ENCODE data around the gene MYO15A.
A peak's percentile ranks its signal among the peaks of the same experiment; 100 is the strongest.

Gene MYO15A

DNA sequence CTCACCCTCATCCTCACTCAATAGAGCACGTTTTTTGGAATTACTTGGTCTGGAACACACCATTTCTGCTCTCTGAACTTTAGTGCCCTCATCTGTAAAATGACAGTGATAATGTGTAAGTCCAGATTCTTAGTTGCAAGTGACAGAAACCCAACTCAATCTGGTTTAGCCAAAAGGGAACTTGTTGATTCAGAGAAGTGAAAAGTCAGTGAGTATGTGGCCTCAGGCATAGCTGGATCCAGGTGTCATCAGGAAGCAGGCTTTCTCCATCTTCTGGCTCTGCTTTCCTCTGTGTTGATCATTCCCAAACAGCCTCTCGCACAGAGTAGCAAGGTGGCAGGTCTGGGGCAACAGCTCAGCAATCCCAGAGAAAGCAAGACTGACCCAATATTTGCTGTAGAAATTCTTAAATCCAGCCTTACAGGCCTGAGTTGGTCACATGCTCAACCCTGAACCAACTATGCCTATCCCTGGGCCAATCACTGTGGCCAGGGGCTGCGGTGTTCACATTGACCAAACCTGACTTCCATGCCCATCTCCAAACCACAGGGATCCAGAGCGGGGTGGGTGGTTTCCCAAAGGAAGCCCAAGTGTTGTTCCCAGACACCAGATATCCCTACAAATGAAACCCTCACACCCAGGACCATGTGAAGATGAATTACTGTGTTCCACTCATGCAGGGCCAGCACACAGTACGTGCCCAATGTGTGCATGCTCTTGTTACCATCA is 51.7 kb downstream of the MYO15A start:
- DNase-seq = no peak

- DNase-seq = no peak
These were observed 52.9 kb downstream of the MYO15A start for GRCh38 chr17:18161207-18162145.

DNA sequence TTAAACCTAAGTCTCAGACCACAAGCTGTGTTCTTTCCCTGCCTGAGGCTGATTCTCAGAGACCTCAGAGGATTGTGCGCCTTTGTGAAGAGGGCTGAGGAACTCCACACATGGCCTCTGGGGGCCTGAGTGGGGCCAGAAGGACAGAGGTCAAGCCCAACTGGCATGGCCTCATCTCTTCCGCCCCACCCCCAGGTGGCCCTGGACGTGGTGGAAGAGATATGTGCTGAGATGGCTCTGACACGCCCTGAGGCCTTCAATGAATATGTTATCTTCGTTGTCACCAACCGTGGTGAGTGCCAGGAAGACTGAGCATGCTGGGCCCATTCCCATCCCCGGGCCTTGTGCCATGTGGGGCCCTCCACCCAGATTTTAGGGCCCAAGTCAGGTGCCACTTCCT is 55.0 kb downstream of the MYO15A start:
- no peak for DNase-seq

DNA sequence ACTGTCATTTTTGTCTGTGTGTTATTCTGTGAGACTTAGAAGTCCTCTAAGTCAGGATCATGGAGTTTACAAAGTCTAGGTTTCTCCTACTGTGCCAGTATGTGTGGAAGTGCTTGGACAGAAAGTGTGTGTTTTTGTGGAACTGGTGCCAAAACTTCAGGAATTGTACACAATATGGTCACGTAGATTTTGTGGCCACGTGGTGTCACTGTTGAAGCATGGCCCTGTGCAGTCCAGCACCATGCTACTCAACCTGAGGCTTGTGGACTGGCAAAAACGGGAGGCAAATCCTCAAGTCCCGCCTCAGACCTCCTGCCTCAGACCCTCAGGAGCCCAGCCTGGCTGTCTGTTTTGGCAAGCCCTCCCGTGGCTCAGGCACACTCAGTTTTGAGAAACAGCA is 58.3 kb downstream of the MYO15A start:
- DNase-seq = no peak

DNA sequence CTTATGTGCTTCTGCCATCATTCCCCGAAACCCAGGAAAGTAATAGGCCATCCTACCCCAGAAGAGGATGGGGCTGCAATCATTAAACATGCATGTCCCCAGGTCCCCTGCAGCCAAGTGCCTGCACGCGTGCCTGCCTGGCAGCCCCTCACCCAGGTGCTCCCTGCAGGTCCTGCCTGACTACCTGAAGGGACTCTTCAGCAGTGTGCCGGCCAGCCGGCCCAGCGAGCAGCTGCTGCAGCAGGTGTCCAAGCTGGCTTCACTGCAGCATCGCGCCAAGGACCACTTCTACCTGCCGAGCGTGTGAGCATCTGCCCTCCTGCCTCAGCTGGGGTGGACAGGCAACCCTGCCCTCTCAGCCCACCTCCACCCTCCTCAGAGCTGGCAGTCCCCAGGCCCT is 58.9 kb downstream of the MYO15A start:
- DNase-seq = no peak

GRCh38 chr17:18172531-18173278 is 64.1 kb downstream of the MYO15A start:
- DNase-seq = no peak

- DNase-seq = no peak
These were observed 65.2 kb downstream of the MYO15A start for GRCh38 chr17:18173740-18174139.

GRCh38 chr17:18176176-18176575 is 67.6 kb downstream of the MYO15A start:
- DNase-seq = no peak

DNA sequence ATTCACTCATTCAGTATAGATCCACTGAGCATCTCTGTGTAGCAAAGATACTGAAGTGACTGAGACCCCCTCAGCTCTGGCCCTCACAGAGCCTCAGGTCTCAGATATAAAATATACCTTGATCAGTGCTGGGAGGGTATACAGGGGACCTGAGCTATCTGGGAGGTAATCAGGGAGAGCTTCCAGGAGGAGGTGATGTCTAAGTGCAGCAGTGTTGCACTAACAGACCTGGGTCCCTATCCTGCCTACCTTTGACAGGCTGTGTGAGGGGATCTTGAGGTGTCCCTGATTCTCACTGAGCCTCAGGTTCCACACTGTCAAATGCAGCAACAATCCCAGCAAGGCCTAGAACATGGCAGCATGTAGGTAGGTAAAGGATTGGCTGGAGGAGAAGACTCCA is 68.6 kb downstream of the MYO15A start:
- DNase-seq = no peak

DNA sequence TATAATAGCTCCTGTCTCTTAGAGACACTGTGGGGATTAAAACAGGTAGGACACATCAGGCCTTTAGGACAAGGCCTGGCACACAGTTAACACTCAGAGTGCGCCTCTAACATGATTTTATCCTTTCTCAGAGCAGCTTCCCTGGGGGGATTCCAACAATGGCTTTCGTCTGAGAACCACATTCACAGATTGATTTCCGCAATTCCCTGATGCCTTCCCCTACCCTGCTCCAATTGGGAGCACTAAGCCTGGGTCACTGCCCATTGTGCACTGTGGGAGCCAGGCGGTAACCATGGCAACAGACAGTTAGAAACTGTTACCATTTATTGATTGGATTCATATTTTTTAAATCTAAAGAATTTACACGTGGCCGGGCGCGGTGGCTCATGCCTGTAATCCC is 69.2 kb downstream of the MYO15A start:
- no peak for DNase-seq

DNA sequence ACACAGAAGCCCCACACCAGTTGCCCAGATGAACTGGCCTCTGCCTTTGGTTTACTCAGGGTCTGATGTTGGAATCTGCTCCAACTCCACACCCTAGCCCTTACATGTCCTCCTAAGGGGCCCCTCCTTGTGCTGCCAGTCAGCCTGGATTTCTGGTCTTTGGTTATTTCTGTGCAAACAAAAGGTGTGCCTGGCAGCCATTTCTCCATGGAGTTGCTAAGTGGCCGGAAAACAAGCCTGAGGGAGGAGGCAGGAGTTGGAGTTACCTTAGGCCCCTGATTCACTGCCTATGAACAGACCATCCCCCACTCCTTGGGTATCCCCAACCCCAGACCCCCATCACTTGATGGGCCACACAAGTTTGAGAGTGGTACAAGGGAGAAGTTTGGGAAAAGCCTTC is 70.6 kb downstream of the MYO15A start:
- DNase-seq = no peak

DNA sequence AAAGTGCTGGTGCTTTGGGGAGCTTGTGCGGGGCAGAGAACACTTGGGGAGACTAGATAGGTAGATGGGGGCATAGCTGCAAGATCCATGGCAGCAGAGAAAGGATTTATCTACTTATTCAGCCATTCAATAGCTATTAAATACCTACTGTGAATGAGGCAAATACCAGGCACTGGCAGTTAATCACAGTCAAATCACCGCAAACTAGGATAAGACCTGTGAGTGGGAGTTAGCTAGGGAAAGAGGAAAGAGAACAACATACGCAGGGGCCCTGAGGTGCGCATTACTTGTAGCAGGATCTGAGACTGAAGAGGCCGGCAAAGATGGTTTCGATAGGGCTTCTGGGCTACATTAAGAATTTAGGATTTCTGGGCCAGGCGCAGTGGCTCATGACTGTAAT is 71.2 kb downstream of the MYO15A start:
- DNase-seq = no peak

GRCh38 chr17:18181358-18181757 is 72.8 kb downstream of the MYO15A start:
- DNase-seq = peak; percentile 33

GRCh38 chr17:18182110-18182977 is 73.8 kb downstream of the MYO15A start:
- no peak for DNase-seq

- DNase-seq = peak; percentile 91
These were observed 74.4 kb downstream of the MYO15A start for GRCh38 chr17:18182978-18183333.

DNA sequence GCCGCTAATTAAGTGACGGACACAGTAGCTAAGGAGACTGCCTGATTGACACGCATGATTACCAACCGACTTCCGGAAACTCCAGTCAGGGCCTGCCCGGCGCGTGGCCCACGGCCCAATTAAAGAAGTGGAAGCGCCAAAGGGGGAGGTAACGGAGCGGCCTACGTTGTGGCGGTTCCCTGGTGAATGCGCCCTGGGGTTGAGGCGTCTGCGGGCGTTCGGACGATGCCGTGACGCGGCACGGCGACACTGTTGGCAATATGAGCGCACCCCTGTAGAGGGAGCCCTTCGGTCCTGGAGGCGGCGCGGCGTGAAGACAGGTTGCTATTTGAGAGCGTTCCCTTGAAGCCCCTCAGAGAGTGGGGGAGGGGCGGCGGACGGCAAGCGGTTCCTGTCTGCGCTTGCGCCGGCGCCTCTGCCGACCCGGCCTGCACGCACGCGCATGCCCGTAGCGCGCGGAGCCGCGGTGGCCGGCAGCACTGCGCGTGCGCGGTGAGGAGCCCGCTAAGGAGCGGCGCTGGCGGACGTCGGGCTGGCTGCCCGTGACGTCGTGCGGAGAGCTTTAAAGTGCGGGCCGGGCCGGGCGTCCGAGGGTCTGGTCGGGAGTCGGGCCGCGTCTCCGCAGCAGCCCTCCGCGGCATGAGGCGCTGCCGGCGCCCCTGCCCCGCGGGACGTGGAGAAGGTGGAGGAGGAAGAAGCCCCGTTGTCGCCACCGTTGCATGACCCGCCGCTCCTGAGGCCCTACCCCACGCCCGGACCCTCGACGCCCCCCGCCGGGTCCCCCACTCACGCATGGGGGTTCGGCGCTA is 75.0 kb downstream of the MYO15A start, which contains the start of gene ALKBH5:
Gene ALKBH5 (plus strand): TSS at position 495 of the 809 bp plus-strand sequence. CDS start 416 bp downstream, outside the sequence.
- DNase-seq = peak; percentile 100

DNA sequence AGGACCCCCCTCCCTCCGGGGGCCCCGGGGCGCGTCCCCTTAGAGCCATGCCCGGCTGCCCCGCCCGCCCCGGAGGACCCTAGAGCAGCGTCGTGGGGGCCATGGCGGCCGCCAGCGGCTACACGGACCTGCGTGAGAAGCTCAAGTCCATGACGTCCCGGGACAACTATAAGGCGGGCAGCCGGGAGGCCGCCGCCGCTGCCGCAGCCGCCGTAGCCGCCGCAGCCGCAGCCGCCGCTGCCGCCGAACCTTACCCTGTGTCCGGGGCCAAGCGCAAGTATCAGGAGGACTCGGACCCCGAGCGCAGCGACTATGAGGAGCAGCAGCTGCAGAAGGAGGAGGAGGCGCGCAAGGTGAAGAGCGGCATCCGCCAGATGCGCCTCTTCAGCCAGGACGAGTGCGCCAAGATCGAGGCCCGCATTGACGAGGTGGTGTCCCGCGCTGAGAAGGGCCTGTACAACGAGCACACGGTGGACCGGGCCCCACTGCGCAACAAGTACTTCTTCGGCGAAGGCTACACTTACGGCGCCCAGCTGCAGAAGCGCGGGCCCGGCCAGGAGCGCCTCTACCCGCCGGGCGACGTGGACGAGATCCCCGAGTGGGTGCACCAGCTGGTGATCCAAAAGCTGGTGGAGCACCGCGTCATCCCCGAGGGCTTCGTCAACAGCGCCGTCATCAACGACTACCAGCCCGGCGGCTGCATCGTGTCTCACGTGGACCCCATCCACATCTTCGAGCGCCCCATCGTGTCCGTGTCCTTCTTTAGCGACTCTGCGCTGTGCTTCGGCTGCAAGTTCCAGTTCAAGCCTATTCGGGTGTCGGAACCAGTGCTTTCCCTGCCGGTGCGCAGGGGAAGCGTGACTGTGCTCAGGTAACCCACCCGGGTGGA is 75.8 kb downstream of the MYO15A start:
- DNase-seq = peak; percentile 36

DNA sequence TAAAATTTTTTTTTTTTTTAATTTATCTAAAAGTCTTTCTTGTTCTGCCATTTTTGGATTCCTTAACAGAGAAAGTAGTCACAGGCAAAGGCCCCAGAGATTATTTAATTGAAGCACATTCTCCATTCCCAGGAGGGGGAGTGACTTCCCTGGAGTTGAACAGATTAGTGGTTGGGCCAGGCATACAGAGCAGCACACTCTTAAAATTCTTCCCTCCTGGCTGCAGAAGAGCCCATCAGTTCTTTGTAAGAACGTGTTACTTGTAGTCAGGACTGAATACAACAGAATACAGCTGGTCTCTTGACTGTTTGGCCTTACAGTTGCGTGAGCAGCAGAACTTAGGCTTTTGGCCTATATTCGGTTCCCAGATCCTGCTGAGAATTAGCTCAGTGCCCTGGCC is 76.8 kb downstream of the MYO15A start:
- peak; percentile 49 for DNase-seq

GRCh38 chr17:18185832-18186626 is 77.5 kb downstream of the MYO15A start:
- no peak for DNase-seq

GRCh38 chr17:18186627-18186982 is 78.0 kb downstream of the MYO15A start:
- DNase-seq = peak; percentile 31

All from fibroblast of skin of right biceps (primary cell).